ENCODE measurements around the gene PRR23A.

DNA sequence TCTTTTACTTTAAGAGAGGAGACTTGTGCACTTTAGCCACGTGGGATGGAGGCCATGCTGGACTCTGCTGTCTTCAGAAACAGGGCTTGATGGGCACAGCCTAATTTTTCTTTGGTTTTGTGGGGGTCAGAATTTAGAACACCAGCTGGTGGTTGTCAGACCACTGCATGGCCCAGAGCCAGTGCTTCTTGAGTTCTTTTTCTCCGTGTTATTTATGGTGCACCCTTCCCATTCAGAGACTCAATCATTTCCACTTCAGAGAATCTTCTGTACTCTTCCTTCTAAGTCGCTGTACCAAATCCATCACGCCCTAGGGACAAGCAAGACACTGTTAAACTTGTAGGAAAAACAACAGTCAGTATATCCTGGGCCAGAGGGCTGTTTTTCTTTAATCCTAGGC, 20.1 kb downstream of the PRR23A start:
- TF ChIP-seq EZH2 (IDR thresholded peaks at IDR 0.05; ENCODE audit: low read length, unreplicated experiment) (no peak), CTCF (conservative IDR thresholded peaks at IDR 0.05; ENCODE audit: low read depth, low read length) (no peak), EZH2phosphoT487 (IDR thresholded peaks at IDR 0.05; ENCODE audit: borderline replicate concordance, low read length) (no peak)

Data from PC-3 (cell line).